Measurements from ENCODE around the gene MAP2K3. TPM values are rescaled to one million over a fixed set of nuclear protein-coding genes. Genes with fewer than 3 reads are reported as not detected.
"Not testable (repeated sequence)": the region's sequence is repeated elsewhere in the genome, so short reads cannot be mapped to it uniquely, and the experiment has no call there.

The MAP2K3 gene
- polyA plus RNA-seq, 4 donors, result 20.2 to 26.7 (median 22.0) TPM

DNA sequence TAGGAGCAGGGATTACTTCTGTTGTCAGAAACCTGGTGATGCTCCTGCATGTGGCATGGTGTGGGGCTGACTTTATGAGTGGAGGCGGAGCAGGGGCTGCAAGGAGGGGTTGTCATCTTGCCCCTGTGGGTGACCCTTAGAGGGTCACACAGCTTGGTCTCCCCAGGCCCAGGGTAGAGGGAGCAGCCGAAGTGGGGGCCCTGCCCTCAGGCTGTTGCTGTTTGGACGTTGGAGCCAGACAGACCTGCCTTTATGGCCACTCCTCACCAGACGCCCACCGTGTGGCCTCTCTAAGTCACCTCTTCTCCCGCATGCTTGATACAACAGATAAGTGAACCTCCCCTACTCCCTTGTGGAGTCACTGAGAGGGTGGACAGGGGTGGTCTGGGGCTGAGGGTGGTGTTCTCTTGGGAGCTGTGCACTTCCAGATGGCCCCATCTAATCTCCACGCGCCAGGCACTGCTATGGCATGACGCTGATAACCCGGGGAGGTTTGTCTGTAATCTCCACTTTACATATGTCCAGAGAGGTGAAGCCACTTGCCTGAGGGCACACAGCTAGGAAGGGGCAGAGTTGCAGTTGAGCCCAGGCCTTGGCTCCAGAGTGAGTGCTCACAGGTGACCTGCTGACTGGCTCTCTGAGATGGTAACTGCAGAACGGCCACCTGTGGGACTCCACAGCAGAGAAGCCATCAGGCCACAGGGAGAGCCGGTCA lies 10.0 kb downstream of the MAP2K3 start:
- DNase-seq (ENCODE audit: low read depth in 4 of 4, low spot score in 3 of 4), result no peak

DNA sequence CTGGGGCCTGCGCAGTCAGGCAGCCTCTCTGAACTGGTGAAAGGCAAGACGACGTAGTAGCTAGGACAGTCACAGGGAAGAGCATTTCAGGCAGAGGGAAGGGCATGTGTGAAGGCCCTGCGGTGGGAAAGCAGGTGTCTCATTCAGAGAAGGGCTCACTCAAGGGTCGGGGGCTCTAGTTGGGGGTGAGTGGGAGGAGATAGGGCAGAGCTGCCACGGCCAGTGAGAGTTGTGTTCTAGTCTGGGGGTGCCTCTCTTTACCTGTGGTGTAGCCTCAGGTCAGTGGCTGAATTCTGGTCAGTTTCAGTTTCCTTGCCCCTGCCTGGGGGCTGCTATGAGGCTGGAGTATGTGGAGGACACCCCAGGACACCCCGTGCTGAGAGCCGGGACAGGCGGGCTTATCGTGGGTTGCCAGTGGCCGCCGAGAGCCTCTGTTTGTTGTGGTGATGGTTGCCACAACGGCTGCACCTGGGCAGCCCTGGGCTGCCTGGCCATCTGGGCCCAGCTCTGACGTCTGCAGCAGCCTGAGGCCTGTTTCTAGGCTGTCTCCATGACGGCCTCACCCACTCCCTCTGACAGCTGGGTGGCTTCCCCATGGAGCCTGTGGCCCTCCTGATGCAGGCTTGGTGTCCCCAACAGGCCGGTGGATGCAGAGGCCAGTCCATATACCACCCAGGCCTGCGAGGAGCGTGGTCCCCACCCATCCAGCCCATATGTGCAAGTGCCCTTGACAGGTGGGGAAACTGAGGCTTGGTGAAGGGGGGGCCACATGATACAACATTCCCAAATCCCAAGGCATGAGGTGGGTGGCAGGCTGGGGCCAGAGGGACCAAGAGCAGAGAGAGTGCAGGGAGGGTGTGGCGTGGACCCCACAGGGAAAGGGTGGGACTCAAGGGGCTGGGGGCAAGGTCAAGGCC lies 10.8 kb downstream of the MAP2K3 start:
- no peak for DNase-seq (ENCODE audit: low read depth in 4 of 4, low spot score in 3 of 4)

DNA sequence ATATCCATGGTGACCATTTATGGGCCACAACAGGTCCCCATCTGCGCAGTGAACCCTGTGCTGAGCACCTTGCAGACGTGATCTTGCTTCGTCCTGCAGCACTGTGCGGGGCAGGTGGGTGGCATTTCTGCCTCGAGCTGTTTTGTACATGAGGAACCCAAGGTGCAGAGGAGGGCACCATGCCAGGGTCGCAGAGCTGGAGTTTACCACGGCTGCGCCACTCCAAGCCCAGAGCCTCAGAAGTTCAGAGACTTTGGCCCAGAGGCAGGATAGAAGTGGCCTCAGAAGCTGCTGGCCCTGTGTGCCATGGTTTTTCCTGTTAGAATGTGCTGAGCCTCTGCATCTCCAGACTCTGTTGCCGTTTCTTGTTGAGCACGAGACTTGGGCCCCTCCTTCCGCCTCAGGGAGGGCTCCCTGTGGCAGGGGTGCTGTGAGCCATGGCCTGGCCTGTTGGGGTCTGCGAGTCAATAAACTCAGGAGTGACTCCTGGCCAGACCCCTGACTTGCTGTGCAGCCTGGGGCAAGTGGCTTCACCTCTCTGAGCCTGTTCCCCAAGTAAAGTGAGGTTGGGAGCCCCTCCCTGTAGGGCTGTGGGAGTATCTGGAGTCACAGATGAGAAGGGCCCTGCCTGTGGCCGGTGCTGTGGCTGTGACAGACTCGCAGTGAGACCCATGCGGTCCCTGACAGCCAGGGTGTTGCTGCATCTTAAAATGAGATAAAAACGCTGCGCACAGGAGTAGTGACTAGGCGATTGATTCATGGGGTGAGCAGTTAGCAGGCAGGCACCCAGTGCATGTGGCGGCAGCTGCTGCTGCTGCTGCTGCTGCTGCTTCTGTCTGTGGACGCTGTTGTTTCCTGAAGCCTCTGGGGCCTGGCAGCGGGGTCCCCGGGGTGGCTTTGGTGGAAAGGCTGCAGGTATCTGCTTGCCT lies 11.8 kb downstream of the MAP2K3 start:
- no peak for DNase-seq (ENCODE audit: low read depth in 4 of 4, low spot score in 3 of 4)

DNA sequence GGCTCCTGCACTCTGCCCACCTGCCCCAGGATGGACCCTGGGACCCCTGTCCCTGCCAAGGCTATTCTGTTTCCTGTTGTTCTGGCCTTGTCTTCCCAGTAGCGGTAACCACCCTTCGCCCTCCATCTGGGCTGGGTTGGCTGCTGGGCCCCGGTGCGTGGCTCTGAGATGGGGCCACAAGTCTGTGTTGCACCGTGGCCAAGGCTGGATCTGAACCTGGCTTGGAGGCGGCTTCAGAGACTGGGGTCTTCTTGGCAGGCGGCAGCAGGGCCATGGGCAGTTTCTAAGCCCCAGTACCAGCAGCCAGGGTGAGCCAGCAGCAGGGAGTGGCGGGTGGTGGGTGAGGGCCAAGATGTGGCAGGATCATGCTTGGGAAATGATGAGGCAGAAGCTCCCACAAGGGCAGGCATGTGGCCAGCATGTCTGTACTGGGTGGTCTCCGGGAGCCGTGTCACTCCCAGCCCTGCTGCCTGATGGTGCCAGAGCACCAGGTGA lies 12.6 kb downstream of the MAP2K3 start:
- no peak for DNase-seq (ENCODE audit: low read depth in 4 of 4, low spot score in 3 of 4)

DNA sequence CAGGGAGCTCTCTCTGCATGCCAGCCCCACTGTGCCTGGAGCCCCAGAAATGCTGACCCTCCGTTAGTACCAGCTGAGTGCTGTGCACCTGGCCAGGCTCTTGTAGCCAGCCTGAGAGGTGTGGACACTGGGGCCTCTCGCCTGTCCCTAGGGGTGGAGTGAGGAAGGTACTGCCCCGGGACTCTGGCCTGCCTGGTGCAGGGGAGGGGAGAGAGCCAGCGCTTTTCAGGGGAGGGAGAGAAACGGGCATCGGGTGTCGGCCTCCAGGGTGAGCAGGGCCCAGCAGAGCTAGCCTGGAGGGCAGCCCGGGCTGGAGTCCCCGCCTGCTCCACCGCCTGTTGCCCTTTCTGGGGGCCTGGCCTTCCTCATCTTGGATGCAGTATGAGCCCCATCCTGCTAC lies 13.1 kb downstream of the MAP2K3 start:
- DNase-seq (ENCODE audit: low read depth in 4 of 4, low spot score in 3 of 4), result no peak

DNA sequence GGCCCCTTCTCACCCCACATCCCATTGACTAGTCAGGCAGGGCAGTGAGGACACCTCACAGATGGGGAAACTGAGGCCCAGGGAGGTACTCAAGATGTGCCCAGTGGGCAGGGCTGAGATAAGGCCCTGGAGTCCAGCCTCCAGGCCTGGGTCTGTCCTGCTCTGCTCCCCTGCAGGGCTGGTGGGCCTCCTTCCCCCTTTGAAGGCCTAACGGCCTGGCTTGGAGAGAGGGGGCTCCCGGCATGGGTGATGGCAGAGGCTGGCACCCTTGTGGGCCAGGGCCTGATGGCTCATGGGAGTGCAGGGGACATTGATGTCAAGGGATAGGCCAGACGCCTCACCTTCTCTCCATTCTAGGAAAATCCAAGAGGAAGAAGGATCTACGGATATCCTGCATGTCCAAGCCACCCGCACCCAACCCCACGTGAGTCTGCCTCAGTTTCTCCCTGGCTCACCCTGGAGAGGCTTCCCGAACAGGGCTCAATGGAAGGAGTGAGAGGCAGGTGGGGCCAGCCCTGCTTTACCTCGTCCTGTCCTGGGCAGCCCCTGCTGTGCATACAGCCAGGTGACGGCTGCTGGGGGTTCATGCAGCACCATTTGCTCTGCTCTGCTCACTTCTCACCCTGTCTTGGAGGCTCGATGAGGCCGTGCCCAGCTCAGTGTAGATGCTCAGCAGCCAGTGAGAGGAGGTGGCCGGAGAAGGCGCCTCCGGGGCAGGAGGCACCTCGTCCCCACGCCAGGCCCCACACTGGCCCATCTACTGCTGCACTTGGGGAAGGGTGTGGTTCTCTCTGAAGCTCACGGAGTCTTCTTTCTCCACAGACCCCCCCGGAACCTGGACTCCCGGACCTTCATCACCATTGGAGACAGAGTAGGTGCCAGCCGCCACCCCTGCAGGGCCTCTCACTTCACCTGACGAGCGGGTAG lies 13.8 kb downstream of the MAP2K3 start:
- DNase-seq (ENCODE audit: low read depth in 4 of 4, low spot score in 3 of 4), result no peak

- DNase-seq (ENCODE audit: low read depth in 4 of 4, low spot score in 3 of 4), result no peak
Measured at GRCh38 chr17:21298983-21299519, 14.5 kb downstream of the MAP2K3 start.

- no peak for DNase-seq (ENCODE audit: low read depth in 4 of 4, low spot score in 3 of 4)
Measured at GRCh38 chr17:21299981-21300600, 15.6 kb downstream of the MAP2K3 start.

- no peak for DNase-seq (ENCODE audit: low read depth in 4 of 4, low spot score in 3 of 4)
Measured at GRCh38 chr17:21300601-21301571, 16.4 kb downstream of the MAP2K3 start.

- no peak for DNase-seq (ENCODE audit: low read depth in 4 of 4, low spot score in 3 of 4)
Measured at GRCh38 chr17:21301593-21302550, 17.4 kb downstream of the MAP2K3 start.

GRCh38 chr17:21302711-21303425 lies 18.4 kb downstream of the MAP2K3 start:
- no peak for DNase-seq (ENCODE audit: low read depth in 4 of 4, low spot score in 3 of 4)

DNA sequence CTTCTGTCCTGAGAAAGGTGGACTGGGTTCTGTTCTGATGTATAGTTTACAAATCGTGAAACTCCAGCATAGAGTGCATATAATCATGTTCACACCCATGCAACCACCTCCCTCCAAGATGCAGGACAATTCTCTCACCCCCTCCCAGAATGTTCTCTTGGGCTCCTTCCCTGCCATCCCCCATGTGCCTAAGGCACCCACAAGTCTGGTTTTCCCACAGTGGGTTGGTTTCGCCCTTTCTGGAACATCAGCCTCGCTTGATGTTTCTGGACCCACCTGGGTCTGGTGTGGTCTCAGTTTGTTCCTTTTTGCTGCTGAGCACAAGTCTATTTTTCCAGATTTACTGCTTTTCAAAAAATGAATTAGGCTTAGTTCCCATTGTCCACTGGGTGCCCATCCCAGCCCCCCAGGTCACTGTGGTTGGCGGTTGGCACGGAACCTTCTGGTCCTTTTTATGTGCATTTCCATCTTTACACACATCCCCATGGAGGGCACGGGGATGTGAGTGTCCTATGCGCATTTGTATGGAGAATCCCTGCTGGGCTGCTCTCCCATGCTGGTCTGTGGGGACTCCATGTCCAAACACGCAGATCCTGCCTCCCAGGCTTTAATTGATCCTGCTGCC lies 19.0 kb downstream of the MAP2K3 start:
- DNase-seq (ENCODE audit: low read depth in 4 of 4, low spot score in 3 of 4), result no peak

- DNase-seq (ENCODE audit: low read depth in 4 of 4, low spot score in 3 of 4), result no peak
Measured at GRCh38 chr17:21304091-21304490, 19.6 kb downstream of the MAP2K3 start.

- not testable (repeated sequence) for DNase-seq (ENCODE audit: low read depth in 4 of 4, low spot score in 3 of 4)
Measured at GRCh38 chr17:21304551-21305151, 20.1 kb downstream of the MAP2K3 start.

Measured in right renal pelvis (tissue), 4 donors.